CD14-positive monocyte (primary cell): ENCODE measurements around the gene LRBA. TPM values are rescaled to one million over a fixed set of nuclear protein-coding genes. Genes with fewer than 3 reads are reported as not detected.

Experiments used
- DNase-seq, 3 donors: peaks; one replicate each; pipeline ENCODE4 v3.0.0-alpha.2; 2011 to 2022
- H2AFZ ChIP-seq: 2 replicates; pipeline ENCODE4 v1.6.0; 2012; ENCODE audit warnings: mild to moderate bottlenecking, low read depth, low read length, inconsistent platforms; ENCODE audit not compliant: insufficient read depth, poor library complexity, severe bottlenecking
- H3K27ac ChIP-seq, 2 donors: 1 replicate in 1 of 2; 2 replicates in 1 of 2; pipeline ENCODE4 v1.5.1; 2012 to 2013; ENCODE audit warnings: low read length in 2 of 2, control low read depth in 1 of 2, inconsistent platforms in 1 of 2, low read depth in 1 of 2, mild to moderate bottlenecking in 1 of 2
- H3K27me3 ChIP-seq, 2 donors: one replicate each; pipeline versions ENCODE4 v1.6.0 to v1.6.1; 2011 to 2013; ENCODE audit warnings: low read length in 2 of 2; ENCODE audit not compliant: control insufficient read depth in 2 of 2, insufficient read depth in 2 of 2
- H3K36me3 ChIP-seq, 2 donors: replicated peaks in 1 of 2; 1 replicate in 1 of 2; 2 replicates in 1 of 2; pipeline versions ENCODE4 v1.5.1 to v1.6.1; 2012 to 2013; ENCODE audit warnings: low read length in 2 of 2, control low read depth in 1 of 2, inconsistent platforms in 1 of 2, mild to moderate bottlenecking in 1 of 2; ENCODE audit not compliant: insufficient read depth in 2 of 2, control insufficient read depth in 1 of 2
- H3K4me1 ChIP-seq, 2 donors: 1 replicate in 1 of 2; 2 replicates in 1 of 2; pipeline versions ENCODE4 v1.5.1 to v1.6.1; 2012 to 2013; ENCODE audit warnings: low read length in 2 of 2, control low read depth in 1 of 2, inconsistent platforms in 1 of 2, mild to moderate bottlenecking in 1 of 2, moderate library complexity in 1 of 2; ENCODE audit not compliant: insufficient read depth in 2 of 2, control insufficient read depth in 1 of 2
- H3K4me2 ChIP-seq: replicated peaks from 2 replicates; pipeline ENCODE3; 2012; ENCODE audit warnings: low read length, moderate library complexity, mild to moderate bottlenecking; ENCODE audit not compliant: poor library complexity, severe bottlenecking; ENCODE audit errors: extremely low read depth
- H3K4me3 ChIP-seq, 3 experiments: fragments of 200-600 bp in 1 of 3; sonication (generic) in 1 of 3; replicated peaks in 1 of 3; 1 replicate in 2 of 3; 2 replicates in 1 of 3; pipeline ENCODE4 v1.5.1; 2011 to 2013; ENCODE audit warnings: low read length in 3 of 3, mild to moderate bottlenecking in 3 of 3, control low read depth in 2 of 3, low read depth in 2 of 3, inconsistent platforms in 1 of 3, moderate library complexity in 1 of 3
- H3K79me2 ChIP-seq: 2 replicates; pipeline ENCODE4 v1.6.0; 2012; ENCODE audit warnings: mild to moderate bottlenecking, control low read depth, inconsistent platforms, low read length, moderate library complexity; ENCODE audit not compliant: insufficient read depth
- H3K9ac ChIP-seq: 2 replicates; pipeline ENCODE4 v1.6.0; 2017; ENCODE audit warnings: low read length, mild to moderate bottlenecking; ENCODE audit not compliant: insufficient read depth, poor library complexity, severe bottlenecking
- H3K9me3 ChIP-seq, 2 donors: replicated peaks in 1 of 2; 1 replicate in 1 of 2; 2 replicates in 1 of 2; pipeline versions ENCODE4 v1.5.1 to v1.6.1; 2012 to 2013; ENCODE audit warnings: low read length in 2 of 2, control low read depth in 1 of 2; ENCODE audit not compliant: control insufficient read depth in 1 of 2, insufficient read depth in 1 of 2
- H4K20me1 ChIP-seq: 2 replicates; pipeline ENCODE4 v1.6.0; 2012; ENCODE audit warnings: mild to moderate bottlenecking, low read length, control low read depth, moderate library complexity; ENCODE audit not compliant: insufficient read depth
- H3K27ac Mint-ChIP-seq, 7 donors: one replicate each; pipeline ENCODE4 v1.8.0; 2020; ENCODE audit warnings: mild to moderate bottlenecking in 7 of 7, mixed read lengths in 7 of 7, moderate library complexity in 6 of 7, inconsistent platforms in 2 of 7
- H3K27me3 Mint-ChIP-seq, 3 donors: one replicate each; pipeline ENCODE4 v1.8.0; 2021 to 2022; ENCODE audit warnings: low read depth in 3 of 3, mild to moderate bottlenecking in 3 of 3, mixed read lengths in 3 of 3, moderate library complexity in 3 of 3, inconsistent platforms in 1 of 3
- H3K36me3 Mint-ChIP-seq, 2 donors: one replicate each; pipeline ENCODE4 v1.8.0; 2020; ENCODE audit warnings: mixed read lengths in 2 of 2, inconsistent platforms in 1 of 2, mild to moderate bottlenecking in 1 of 2
- H3K4me1 Mint-ChIP-seq: one replicate; pipeline ENCODE4 v1.8.0; 2020; ENCODE audit warnings: mild to moderate bottlenecking, mixed read lengths
- H3K4me3 Mint-ChIP-seq, 2 donors: one replicate each; pipeline ENCODE4 v1.8.0; 2020; ENCODE audit warnings: mild to moderate bottlenecking in 2 of 2, mixed read lengths in 2 of 2, moderate library complexity in 1 of 2
- H3K9me3 Mint-ChIP-seq, 7 donors: one replicate each; pipeline ENCODE4 v1.8.0; 2020 to 2022; ENCODE audit warnings: mixed read lengths in 7 of 7, mild to moderate bottlenecking in 6 of 7, moderate library complexity in 6 of 7, inconsistent platforms in 2 of 7
- intact Hi-C, 2 donors: fragments of 100-400 bp; cut with micrococcal nuclease; formaldehyde crosslinking; loops; one replicate each; pipeline versions ENCODE4 v1.15.0 to v1.15.1; 2023
- polyA plus RNA-seq, 3 donors: library from polyadenylated mRNA; depleted of rRNA in 1 of 3; unstranded in 2 of 3; stranded (reverse) in 1 of 3; fragments of 300-500 nt in 2 of 3; fragments of >200 nt in 1 of 3; fragmentation: Illumina TruSeq in 2 of 3; gene quantifications; 1 replicate in 2 of 3; 2 replicates in 1 of 3; pipeline ENCODE4 v1.2.3, GENCODE V29; 2012 to 2021
- TF ChIP-seq, protein P1 (sequence below): fragments of 200-600 bp; IDR thresholded peaks from one replicate; pipeline ENCODE4 v1.8.0; 2022; ENCODE audit warnings: antibody characterized with exemption, mild to moderate bottlenecking

Gene LRBA
- polyA plus RNA-seq, 3 donors, result 1.5 to 5.5 (median 4.4) TPM

DNA sequence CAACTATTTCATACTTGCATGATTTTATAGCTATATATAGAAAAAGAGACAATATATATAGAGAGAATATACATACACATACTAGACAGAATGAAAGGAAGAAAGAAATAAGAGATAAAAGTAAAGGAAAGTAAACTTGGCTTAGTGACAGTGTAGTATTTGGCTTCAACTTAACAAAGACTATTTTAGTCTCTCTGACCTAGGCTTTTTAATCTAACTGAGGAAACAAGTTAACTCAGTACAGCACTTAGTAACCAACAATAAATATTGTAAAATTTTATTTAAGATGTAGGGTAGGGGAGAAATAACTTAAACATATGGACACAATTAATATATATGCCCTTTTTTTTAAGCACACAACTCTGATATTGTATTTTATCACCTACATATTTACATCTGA is 682.1 kb downstream of the LRBA start:
- H3K9me3 Mint-ChIP-seq, result peaks cover 0 to 2% (median 0%) of the 10 kb centered on the region in 7 donors

GRCh38 chr4:150332086-150332485 is 683.0 kb downstream of the LRBA start:
- Mint-ChIP-seq H3K27ac (no peak overlapping the region), H3K4me3 (no peak overlapping the region), H3K36me3 (no peaks in the 10 kb centered on the region), H3K27me3 (no peaks in the 10 kb centered on the region), H3K9me3 (peaks cover 0 to 2% (median 0%) of the 10 kb centered on the region in 7 donors), H3K4me1 (no peaks in the 10 kb centered on the region)
- Histone ChIP-seq H3K4me2 (no peak overlapping the region), H3K79me2 (no peaks in the 10 kb centered on the region), H3K9me3 (no peaks in the 10 kb centered on the region), H3K27me3 (no peaks in the 10 kb centered on the region), H3K27ac (no peak overlapping the region), H2AFZ (no peak overlapping the region), H3K4me3 (no peak overlapping the region), H3K9ac (no peak overlapping the region), H3K4me1 (no peaks in the 10 kb centered on the region), H3K36me3 (no peaks in the 10 kb centered on the region), H4K20me1 (no peaks in the 10 kb centered on the region)
- TF ChIP-seq, protein P1, sequence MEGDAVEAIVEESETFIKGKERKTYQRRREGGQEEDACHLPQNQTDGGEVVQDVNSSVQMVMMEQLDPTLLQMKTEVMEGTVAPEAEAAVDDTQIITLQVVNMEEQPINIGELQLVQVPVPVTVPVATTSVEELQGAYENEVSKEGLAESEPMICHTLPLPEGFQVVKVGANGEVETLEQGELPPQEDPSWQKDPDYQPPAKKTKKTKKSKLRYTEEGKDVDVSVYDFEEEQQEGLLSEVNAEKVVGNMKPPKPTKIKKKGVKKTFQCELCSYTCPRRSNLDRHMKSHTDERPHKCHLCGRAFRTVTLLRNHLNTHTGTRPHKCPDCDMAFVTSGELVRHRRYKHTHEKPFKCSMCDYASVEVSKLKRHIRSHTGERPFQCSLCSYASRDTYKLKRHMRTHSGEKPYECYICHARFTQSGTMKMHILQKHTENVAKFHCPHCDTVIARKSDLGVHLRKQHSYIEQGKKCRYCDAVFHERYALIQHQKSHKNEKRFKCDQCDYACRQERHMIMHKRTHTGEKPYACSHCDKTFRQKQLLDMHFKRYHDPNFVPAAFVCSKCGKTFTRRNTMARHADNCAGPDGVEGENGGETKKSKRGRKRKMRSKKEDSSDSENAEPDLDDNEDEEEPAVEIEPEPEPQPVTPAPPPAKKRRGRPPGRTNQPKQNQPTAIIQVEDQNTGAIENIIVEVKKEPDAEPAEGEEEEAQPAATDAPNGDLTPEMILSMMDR, result no peak
- DNase-seq, result no peak
- intact Hi-C loops, result no loop called here

More for the DNA sequence above, 682.1 kb downstream of the LRBA start:
- H3K4me1 ChIP-seq, result no peaks in the 10 kb centered on the region
- no peaks in the 10 kb centered on the region for H3K27me3 ChIP-seq
- no peak overlapping the region for H3K4me2 ChIP-seq
- no peak overlapping the region for H3K27ac Mint-ChIP-seq
- H3K4me1 Mint-ChIP-seq, result no peaks in the 10 kb centered on the region
- no peaks in the 10 kb centered on the region for H3K79me2 ChIP-seq
- TF ChIP-seq, protein P1, result no peak
- H3K36me3 ChIP-seq, result no peaks in the 10 kb centered on the region
- H3K27me3 Mint-ChIP-seq, result no peaks in the 10 kb centered on the region
- H3K27ac ChIP-seq, result no peak overlapping the region
- no peaks in the 10 kb centered on the region for H3K9me3 ChIP-seq
- no peak overlapping the region for H3K4me3 ChIP-seq
- H3K9ac ChIP-seq, result no peak overlapping the region
- intact Hi-C loops, result no loop called here
- no peaks in the 10 kb centered on the region for H4K20me1 ChIP-seq
- no peak for DNase-seq
- H2AFZ ChIP-seq, result no peak overlapping the region
- no peak overlapping the region for H3K4me3 Mint-ChIP-seq
- H3K36me3 Mint-ChIP-seq, result no peaks in the 10 kb centered on the region
